H9 (cell line): ENCODE measurements around the gene SRC. TPM values are rescaled to one million over a fixed set of nuclear protein-coding genes. Genes with fewer than 3 reads are reported as not detected.

Experiments used
- DNase-seq: peaks from one replicate; pipeline ENCODE4 v3.0.0-alpha.2; 2017
- H2AFZ ChIP-seq: one replicate; pipeline ENCODE4 v1.6.1; 2013; ENCODE audit warnings: mild to moderate bottlenecking, low read length, control low read depth, moderate library complexity
- H2AK5ac ChIP-seq: 2 replicates; pipeline ENCODE4 v1.6.1; 2013; ENCODE audit warnings: low read length, control low read depth, mixed read lengths; ENCODE audit not compliant: insufficient read length
- H2BK120ac ChIP-seq: one replicate; pipeline ENCODE4 v1.6.1; 2013; ENCODE audit warnings: low read depth, mild to moderate bottlenecking, low read length, control low read depth, inconsistent platforms; ENCODE audit not compliant: poor library complexity, severe bottlenecking
- H2BK12ac ChIP-seq: 2 replicates; pipeline ENCODE4 v1.6.1; 2013; ENCODE audit warnings: low read length, control low read depth, mixed read lengths, low read depth; ENCODE audit not compliant: insufficient read length
- H2BK15ac ChIP-seq: 2 replicates; pipeline ENCODE4 v1.6.1; 2013; ENCODE audit warnings: low read depth, low read length, control low read depth
- H2BK20ac ChIP-seq: one replicate; pipeline ENCODE4 v1.6.1; 2013; ENCODE audit warnings: low read depth, mild to moderate bottlenecking, low read length, control low read depth, inconsistent platforms; ENCODE audit not compliant: poor library complexity, severe bottlenecking
- H2BK5ac ChIP-seq: 2 replicates; pipeline ENCODE4 v1.6.1; 2013; ENCODE audit warnings: low read length, control low read depth, mixed read lengths; ENCODE audit not compliant: insufficient read length
- H3K14ac ChIP-seq: 2 replicates; pipeline ENCODE4 v1.6.1; 2013; ENCODE audit warnings: low read length, control low read depth; ENCODE audit not compliant: insufficient read depth
- H3K18ac ChIP-seq: 2 replicates; pipeline ENCODE4 v1.6.1; 2013; ENCODE audit warnings: low read depth, mild to moderate bottlenecking, mixed read lengths, low read length, control low read depth; ENCODE audit not compliant: insufficient read length
- H3K23ac ChIP-seq: 2 replicates; pipeline ENCODE4 v1.6.1; 2013; ENCODE audit warnings: low read length, control low read depth, mixed read lengths, low read depth; ENCODE audit not compliant: insufficient read length
- H3K23me2 ChIP-seq: 2 replicates; pipeline ENCODE4 v1.6.1; 2013; ENCODE audit warnings: low read depth, mild to moderate bottlenecking, mixed read lengths, low read length, control low read depth; ENCODE audit not compliant: insufficient read length, poor library complexity, severe bottlenecking
- H3K27ac ChIP-seq: 2 replicates; pipeline ENCODE4 v1.5.1; 2013; ENCODE audit warnings: low read length, control low read depth, mixed read lengths, low read depth; ENCODE audit not compliant: insufficient read length
- H3K27me3 ChIP-seq: 2 replicates; pipeline ENCODE4 v1.6.1; 2013; ENCODE audit warnings: low read length, control low read depth, inconsistent platforms; ENCODE audit not compliant: insufficient read depth
- H3K4ac ChIP-seq: 2 replicates; pipeline ENCODE4 v1.6.1; 2013; ENCODE audit warnings: low read depth, mild to moderate bottlenecking, control low read depth, inconsistent platforms, low read length, moderate library complexity
- H3K4me1 ChIP-seq: 2 replicates; pipeline ENCODE4 v1.6.1; 2013; ENCODE audit warnings: low read length, control low read depth, inconsistent platforms; ENCODE audit not compliant: insufficient read depth
- H3K4me2 ChIP-seq: 2 replicates; pipeline ENCODE4 v1.6.1; 2013; ENCODE audit warnings: low read length, control low read depth, mixed read lengths; ENCODE audit not compliant: insufficient read length, insufficient read depth
- H3K56ac ChIP-seq: 2 replicates; pipeline ENCODE4 v1.6.1; 2013; ENCODE audit warnings: low read depth, mild to moderate bottlenecking, mixed read lengths, low read length, control low read depth; ENCODE audit not compliant: insufficient read length
- H3K79me1 ChIP-seq: 2 replicates; pipeline ENCODE4 v1.6.1; 2013; ENCODE audit warnings: low read depth, mild to moderate bottlenecking, moderate library complexity, low read length, control low read depth, inconsistent platforms; ENCODE audit not compliant: insufficient read depth, poor library complexity, severe bottlenecking
- H3K79me2 ChIP-seq: 2 replicates; pipeline ENCODE4 v1.6.1; 2013; ENCODE audit warnings: low read length, control low read depth, inconsistent platforms; ENCODE audit not compliant: insufficient read depth
- H3K9ac ChIP-seq: 2 replicates; pipeline ENCODE4 v1.6.1; 2013; ENCODE audit warnings: low read length, control low read depth, mixed read lengths; ENCODE audit not compliant: insufficient read length; ENCODE audit errors: extremely low read depth
- H3K9me3 ChIP-seq: one replicate; pipeline ENCODE4 v1.6.1; 2013; ENCODE audit warnings: low read depth, low read length, inconsistent platforms; ENCODE audit not compliant: control insufficient read depth
- H3T11ph ChIP-seq: one replicate; pipeline ENCODE4 v1.6.1; 2013; ENCODE audit warnings: mild to moderate bottlenecking, low read length, control low read depth, inconsistent platforms
- H4K20me1 ChIP-seq: one replicate; pipeline ENCODE4 v1.6.1; 2013; ENCODE audit not compliant: control insufficient read depth, insufficient read length, insufficient read depth
- H4K5ac ChIP-seq: 2 replicates; pipeline ENCODE4 v1.6.1; 2013; ENCODE audit warnings: low read depth, mild to moderate bottlenecking, mixed read lengths, low read length, control low read depth; ENCODE audit not compliant: insufficient read length
- H4K8ac ChIP-seq: replicated peaks from 2 replicates; pipeline ENCODE4 v1.6.1; 2013; ENCODE audit warnings: low read length, control low read depth, mixed read lengths, low read depth; ENCODE audit not compliant: insufficient read length
- H4K91ac ChIP-seq: 2 replicates; pipeline ENCODE4 v1.6.1; 2013; ENCODE audit warnings: low read depth, mild to moderate bottlenecking, moderate library complexity, mixed read lengths, low read length, control low read depth; ENCODE audit not compliant: insufficient read length
- H3K27ac Mint-ChIP-seq, 3 experiments: 2 replicates in 2 of 3; 3 replicates in 1 of 3; pipeline ENCODE4 v1.8.0; 2020 to 2021; ENCODE audit warnings: mixed read lengths in 3 of 3, mild to moderate bottlenecking in 1 of 3, moderate library complexity in 1 of 3
- H3K27me3 Mint-ChIP-seq: 2 replicates; pipeline ENCODE4 v1.8.0; 2021; ENCODE audit warnings: low read depth, mild to moderate bottlenecking, moderate library complexity, mixed read lengths
- H3K36me3 Mint-ChIP-seq, 3 experiments: 2 replicates in 2 of 3; 3 replicates in 1 of 3; pipeline ENCODE4 v1.8.0; 2020 to 2021; ENCODE audit warnings: low read depth in 3 of 3, mixed read lengths in 3 of 3; ENCODE audit not compliant: insufficient read depth in 1 of 3
- H3K4me1 Mint-ChIP-seq, 2 experiments: 2 replicates each; pipeline ENCODE4 v1.8.0; 2020; ENCODE audit warnings: mixed read lengths in 2 of 2
- H3K4me3 Mint-ChIP-seq, 2 experiments: 2 replicates in 1 of 2; 3 replicates in 1 of 2; pipeline ENCODE4 v1.8.0; 2020 to 2021; ENCODE audit warnings: mild to moderate bottlenecking in 2 of 2, mixed read lengths in 2 of 2, moderate library complexity in 1 of 2
- H3K9me3 Mint-ChIP-seq, 2 experiments: 2 replicates in 1 of 2; 3 replicates in 1 of 2; pipeline ENCODE4 v1.8.0; 2020; ENCODE audit warnings: mild to moderate bottlenecking in 2 of 2, mixed read lengths in 2 of 2, moderate library complexity in 1 of 2
- CTCF ChIP-seq: fragments of 200-600 bp; sonication (generic); conservative IDR thresholded peaks from 3 replicates; pipeline ENCODE4 v1.8.0; 2021; ENCODE audit warnings: antibody characterized with exemption, mild to moderate bottlenecking
- WGBS: extraction: QIAGEN DNeasy Blood & Tissue Kit; methylation state at CpG from one replicate; pipeline ENCODE4 v1.1.7; 2013; ENCODE audit warnings: missing lambda C conversion rate, low lambda C conversion rate, mixed read lengths; ENCODE audit not compliant: insufficient read length; ENCODE audit errors: extremely low coverage; 5-methylcytosine and 5-hydroxymethylcytosine counted together
- total RNA-seq: library from RNA; stranded (reverse); gene quantifications from 2 replicates; pipeline ENCODE4 v1.2.1, GENCODE V29; 2021

The SRC gene
- total RNA-seq, 1 experiment from 2014 or later = 44.5 TPM

GRCh38 chr20:37432606-37433005 lies 86.7 kb downstream of the SRC start:
- H4K8ac ChIP-seq = no peak overlapping the region
- no peak overlapping the region for H3K27ac ChIP-seq
- no peak overlapping the region for H2BK12ac ChIP-seq
- no peak overlapping the region for H2AK5ac ChIP-seq
- no peaks in the 10 kb centered on the region for H3K79me2 ChIP-seq
- H4K91ac ChIP-seq = no peak overlapping the region
- H3K14ac ChIP-seq = no peak overlapping the region; the same call in 1 of the 2 replicates
- H2BK120ac ChIP-seq = no peak overlapping the region
- Mint-ChIP-seq H3K27me3 (no peaks in the 10 kb centered on the region), H3K27ac (no peak overlapping the region), H3K36me3 (no peaks in the 10 kb centered on the region), H3K9me3 (no peaks in the 10 kb centered on the region), H3K4me1 (peaks cover 4 to 10% of the 10 kb centered on the region in 2 experiments), H3K4me3 (no peak overlapping the region)
- H3K18ac ChIP-seq = no peak overlapping the region
- no peak for DNase-seq
- no peak overlapping the region for H2BK5ac ChIP-seq
- no peak overlapping the region for H3K4me2 ChIP-seq
- H3T11ph ChIP-seq = no peak overlapping the region
- no peak overlapping the region for H3K4ac ChIP-seq
- WGBS = no CpG with 5 or more reads among the region's 1 CpG
- no peak overlapping the region for H2BK15ac ChIP-seq
- H3K23ac ChIP-seq = no peak overlapping the region
- TF ChIP-seq CTCF = no peak
- no peaks in the 10 kb centered on the region for H3K4me1 ChIP-seq
- H4K20me1 ChIP-seq = no peaks in the 10 kb centered on the region
- H2BK20ac ChIP-seq = no peak overlapping the region
- H4K5ac ChIP-seq = no peak overlapping the region
- no peak overlapping the region for H2AFZ ChIP-seq
- no peaks in the 10 kb centered on the region for H3K27me3 ChIP-seq
- no peaks in the 10 kb centered on the region for H3K23me2 ChIP-seq
- no peak overlapping the region for H3K56ac ChIP-seq
- H3K9me3 ChIP-seq = no peaks in the 10 kb centered on the region
- no peaks in the 10 kb centered on the region for H3K79me1 ChIP-seq
- no peak overlapping the region for H3K9ac ChIP-seq
